KMS-11 (cell line): ENCODE measurements around the gene TMSB15B.
A peak's percentile ranks its signal among the peaks of the same experiment; 100 is the strongest.
"Not testable (repeated sequence)": the region's sequence is repeated elsewhere in the genome, so short reads cannot be mapped to it uniquely, and the experiment has no call there.

Experiments used
- H2AFZ ChIP-seq: fragments of 200-600 bp; sonication (generic); 2 replicates; pipeline ENCODE4 v1.6.1; 2016; ENCODE audit warnings: antibody characterized with exemption, mixed run types, low read depth
- H3K27ac ChIP-seq: fragments of 200-600 bp; sonication (generic); 2 replicates; pipeline ENCODE4 v1.6.1; 2016; ENCODE audit warnings: mild to moderate bottlenecking, mixed run types
- H3K27me3 ChIP-seq: fragments of 200-600 bp; sonication (generic); 2 replicates; pipeline ENCODE4 v1.6.1; 2017; ENCODE audit warnings: mild to moderate bottlenecking, low read depth, mixed run types, moderate library complexity; ENCODE audit not compliant: insufficient read depth
- H3K36me3 ChIP-seq: fragments of 200-600 bp; sonication (generic); 2 replicates; pipeline ENCODE4 v1.6.1; 2017; ENCODE audit warnings: mild to moderate bottlenecking, mixed run types; ENCODE audit not compliant: insufficient read depth
- H3K4me1 ChIP-seq: fragments of 200-600 bp; sonication (generic); 2 replicates; pipeline ENCODE4 v1.6.1; 2016; ENCODE audit warnings: mild to moderate bottlenecking, low read depth, mixed run types; ENCODE audit not compliant: poor library complexity, severe bottlenecking
- H3K4me2 ChIP-seq: fragments of 200-600 bp; sonication (generic); 2 replicates; pipeline ENCODE4 v1.7.0; 2016; ENCODE audit warnings: mild to moderate bottlenecking, mixed run types
- H3K4me3 ChIP-seq: fragments of 200-600 bp; sonication (generic); IDR thresholded peaks from 2 replicates; pipeline ENCODE4 v1.6.1; 2017; ENCODE audit warnings: low read depth, low read length, mixed read lengths; ENCODE audit not compliant: insufficient read depth
- H3K79me2 ChIP-seq: fragments of 200-600 bp; sonication (generic); 2 replicates; pipeline ENCODE4 v1.6.1; 2016; ENCODE audit warnings: low read depth, mixed run types; ENCODE audit not compliant: insufficient read depth
- H3K9ac ChIP-seq: fragments of 200-600 bp; sonication (generic); 2 replicates; pipeline ENCODE4 v1.6.1; 2016; ENCODE audit warnings: mild to moderate bottlenecking, mixed run types
- H4K20me1 ChIP-seq: fragments of 200-600 bp; sonication (generic); 2 replicates; pipeline ENCODE4 v1.6.1; 2016; ENCODE audit warnings: mild to moderate bottlenecking, mixed run types; ENCODE audit not compliant: insufficient read depth
- CTCF ChIP-seq: fragments of 200-600 bp; sonication (generic); conservative IDR thresholded peaks from 2 replicates; pipeline ENCODE4 v1.6.1; 2017; ENCODE audit warnings: low read depth, mild to moderate bottlenecking, antibody characterized with exemption, low read length, moderate library complexity, mixed read lengths

The TMSB15B gene

GRCh38 chrX:103962411-103963278 is at the start of gene TMSB15B:
TMSB15B (plus strand) TSS chrX:103962627.
- H3K4me3 ChIP-seq, H3K9ac ChIP-seq, H3K79me2 ChIP-seq, H3K27me3 ChIP-seq, H4K20me1 ChIP-seq, H2AFZ ChIP-seq, H3K4me2 ChIP-seq, H3K27ac ChIP-seq, H3K4me1 ChIP-seq, H3K36me3 ChIP-seq: not testable (repeated sequence)

- H3K27me3 ChIP-seq: no peaks in the 10 kb centered on the region
- H3K27ac ChIP-seq: no peak overlapping the region
- no peak for TF ChIP-seq CTCF
- H3K4me3 ChIP-seq: no peak overlapping the region
- no peaks in the 10 kb centered on the region for H4K20me1 ChIP-seq
- H3K36me3 ChIP-seq: no peaks in the 10 kb centered on the region
- H3K79me2 ChIP-seq: no peaks in the 10 kb centered on the region
- no peaks in the 10 kb centered on the region for H3K4me1 ChIP-seq
- H3K9ac ChIP-seq: no peak overlapping the region
- H3K4me2 ChIP-seq: no peak overlapping the region
- no peak overlapping the region for H2AFZ ChIP-seq
Observed at GRCh38 chrX:103913356-103914020, 48.9 kb upstream of the TMSB15B start.

GRCh38 chrX:103918050-103918449 is 44.4 kb upstream of the TMSB15B start:
- H3K4me1 ChIP-seq: peaks cover 21% of the 10 kb centered on the region
- peaks cover 17% of the 10 kb centered on the region; the same call in 1 of the 2 replicates for H3K79me2 ChIP-seq
- H2AFZ ChIP-seq: peak overlapping the region; percentile 59; the same call in 1 of the 2 replicates
- H3K4me2 ChIP-seq: peak overlapping the region; percentile 48
- H3K36me3 ChIP-seq: no peaks in the 10 kb centered on the region
- peak overlapping the region; percentile 82; the same call in 1 of the 2 replicates for H3K9ac ChIP-seq
- no peaks in the 10 kb centered on the region for H3K27me3 ChIP-seq
- H3K4me3 ChIP-seq: no peak overlapping the region
- H4K20me1 ChIP-seq: no peaks in the 10 kb centered on the region
- TF ChIP-seq CTCF: peak; percentile 73
- peak overlapping the region; percentile 82 for H3K27ac ChIP-seq

GRCh38 chrX:103918571-103919269 is 43.7 kb upstream of the TMSB15B start:
- H3K9ac ChIP-seq: peak overlapping the region; percentile 82
- no peaks in the 10 kb centered on the region for H3K36me3 ChIP-seq
- no peaks in the 10 kb centered on the region for H3K27me3 ChIP-seq
- peak overlapping the region; percentile 82 for H3K27ac ChIP-seq
- peaks cover 20% of the 10 kb centered on the region; the same call in 1 of the 2 replicates for H3K79me2 ChIP-seq
- no peak for TF ChIP-seq CTCF
- H2AFZ ChIP-seq: peak overlapping the region; percentile 59
- H3K4me3 ChIP-seq: no peak overlapping the region
- peaks cover 21% of the 10 kb centered on the region for H3K4me1 ChIP-seq
- peak overlapping the region; percentile 90; the same call in 1 of the 2 replicates for H3K4me2 ChIP-seq
- H4K20me1 ChIP-seq: no peaks in the 10 kb centered on the region
